Ovary (tissue), 9 donors: Measurements from ENCODE around the gene ENTPD8. TPM values are rescaled to one million over a fixed set of nuclear protein-coding genes. Genes with fewer than 3 reads are reported as not detected.

Source experiments
- DNase-seq, 5 donors: peaks; one replicate each; pipeline ENCODE4 v3.0.0-alpha.2; 2019 to 2020
- H3K27ac ChIP-seq, 2 donors: fragments of 200-600 bp; one replicate each; pipeline versions ENCODE4 v1.5.1 to v1.8.0; 2019 to 2022
- H3K27me3 ChIP-seq: fragments of 200-600 bp; one replicate; pipeline ENCODE4 v1.8.0; 2022
- H3K36me3 ChIP-seq: fragments of 200-600 bp; sonication (generic); one replicate; pipeline ENCODE4 v1.5.1; 2019
- H3K4me1 ChIP-seq: one replicate; pipeline ENCODE4 v1.8.1; 2013; ENCODE audit warnings: mild to moderate bottlenecking, moderate library complexity; ENCODE audit not compliant: insufficient read depth
- H3K4me3 ChIP-seq: fragments of 200-600 bp; sonication (generic); one replicate; pipeline ENCODE4 v1.5.1; 2017
- H3K9me3 ChIP-seq, 2 donors: fragments of 200-600 bp in 1 of 2; sonication (generic) in 1 of 2; one replicate each; pipeline versions ENCODE4 v1.5.1 to v1.8.1; 2013 to 2019; ENCODE audit warnings: mild to moderate bottlenecking in 1 of 2, moderate library complexity in 1 of 2
- EP300 ChIP-seq: sonication (generic); formaldehyde crosslinking; IDR thresholded peaks from one replicate; pipeline ENCODE4 v1.6.1; 2017; ENCODE audit warnings: antibody characterized with exemption
- POLR2A ChIP-seq: fragments of 450-650 bp; IDR thresholded peaks from one replicate; pipeline ENCODE4 v1.6.1; 2017; ENCODE audit warnings: antibody characterized with exemption, mild to moderate bottlenecking, moderate library complexity
- WGBS, 3 donors: extraction: QIAGEN DNeasy Blood & Tissue Kit in 1 of 3; methylation state at CpG; one replicate each; pipeline versions ENCODE4 v1.1.5 to v1.1.7; 2013 to 2017; 5-methylcytosine and 5-hydroxymethylcytosine counted together
- intact Hi-C, 4 donors: fragments of 100-400 bp; cut with DNase I; formaldehyde crosslinking; loops; one replicate each; pipeline versions ENCODE4 v1.11.0 to v1.15.1; 2022 to 2023
- polyA plus RNA-seq, 2 donors: library from polyadenylated mRNA; stranded (reverse); fragments of 200-250 nt in 1 of 2; fragments of 350-450 nt in 1 of 2; fragmentation: Illumina TruSeq in 1 of 2; extraction: RNeasy Lipid Tissue Mini Kit (QIAGEN cat#74804) in 1 of 2; gene quantifications; one replicate each; pipeline ENCODE4 v1.2.3, GENCODE V29; 2013 to 2014
- total RNA-seq, 7 donors: library from RNA; depleted of rRNA in 2 of 7; stranded (reverse); fragments of >200 nt in 2 of 7; fragmentation: NEBNext Ultra II Directional in 3 of 7; extraction: Animal tissue kit (Norgen Biotek cat#: 25700) in 3 of 7; gene quantifications; one replicate each; pipeline versions ENCODE4 v1.1.0 to v1.2.4, GENCODE V29; 2016 to 2023
- TF ChIP-seq, protein P1 (sequence below), 3 donors: fragments of 450-650 bp in 2 of 3; fragments of 200-600 bp in 1 of 3; IDR thresholded peaks; one replicate each; pipeline versions ENCODE4 v1.5.1 to v1.8.0; 2016 to 2022; ENCODE audit warnings: antibody characterized with exemption in 3 of 3, mild to moderate bottlenecking in 1 of 3
- donor health status: DM: no; HTN: no; CAD: no; lungs with moderate emphysema.
- donor health status: DM: no; HTN: no; CAD: no.
- donor health status: Bipolar disorder and iron deficiency.
- donor health status: DM: yes; HTN: yes; CAD: no.
- donor health status: DM: no; HTN: no; CAD: no.
- donor health status: DM: yes; HTN: yes; CAD: no.

The ENTPD8 gene
- total and polyA plus RNA-seq, 9 donors: 0.10 to 0.57 (median 0.17) TPM; not detected in 3

DNA sequence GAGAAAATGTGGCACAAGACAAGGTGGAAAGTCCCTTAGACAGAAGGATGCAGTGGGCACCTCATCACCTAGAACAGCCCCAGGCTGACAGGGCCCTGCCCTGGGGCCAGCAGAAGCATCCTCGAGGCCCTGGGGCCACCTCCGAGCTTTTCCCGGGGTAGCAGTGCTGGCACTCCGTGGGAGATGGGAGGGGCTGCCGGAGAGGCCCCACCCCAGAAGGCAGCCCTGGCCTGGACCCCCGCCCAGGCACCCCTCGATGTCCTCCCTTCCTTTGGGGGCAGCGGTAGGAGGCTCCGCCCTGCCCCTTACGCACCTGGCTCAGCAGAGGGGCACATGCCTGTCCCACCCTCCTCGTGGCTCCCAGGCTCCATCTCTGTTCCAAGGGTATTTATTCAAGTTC lies 35.7 kb upstream of the ENTPD8 start:
- no peak for TF ChIP-seq EP300
- Histone ChIP-seq H3K9me3 (no peaks in the 10 kb centered on the region), H3K27me3 (no peaks in the 10 kb centered on the region), H3K4me1 (peaks cover 1% of the 10 kb centered on the region), H3K27ac (no peak overlapping the region), H3K4me3 (no peak overlapping the region), H3K36me3 (no peaks in the 10 kb centered on the region)
- DNase-seq: peak in 1 of 5 donors; percentile 28
- intact Hi-C loops: no loop called here
- WGBS, 3 donors: 89 to 91% (median 91%) methylated on average over 9 to 11 of the region's 11 CpGs

DNA sequence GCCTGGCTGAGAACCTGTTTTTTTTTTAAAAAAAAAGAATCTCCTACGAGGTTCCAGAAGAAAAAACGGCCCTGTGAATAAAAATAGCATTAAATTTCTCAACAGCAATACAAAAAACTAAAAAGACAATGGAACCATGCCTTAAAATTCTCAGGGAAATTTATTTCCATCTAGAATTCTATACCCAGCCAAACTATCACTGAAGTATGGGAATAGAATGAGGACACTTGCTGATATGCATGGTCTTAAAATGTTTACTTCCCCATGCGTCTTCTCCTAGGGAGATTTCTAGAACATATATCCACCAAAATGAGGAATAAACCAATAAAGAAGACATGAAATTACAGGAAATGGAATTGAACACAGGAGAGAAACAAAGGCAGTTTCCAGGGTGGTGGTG lies 34.5 kb upstream of the ENTPD8 start:
- no peak for TF ChIP-seq POLR2A
- TF ChIP-seq EP300: no peak
- TF ChIP-seq, protein P1, sequence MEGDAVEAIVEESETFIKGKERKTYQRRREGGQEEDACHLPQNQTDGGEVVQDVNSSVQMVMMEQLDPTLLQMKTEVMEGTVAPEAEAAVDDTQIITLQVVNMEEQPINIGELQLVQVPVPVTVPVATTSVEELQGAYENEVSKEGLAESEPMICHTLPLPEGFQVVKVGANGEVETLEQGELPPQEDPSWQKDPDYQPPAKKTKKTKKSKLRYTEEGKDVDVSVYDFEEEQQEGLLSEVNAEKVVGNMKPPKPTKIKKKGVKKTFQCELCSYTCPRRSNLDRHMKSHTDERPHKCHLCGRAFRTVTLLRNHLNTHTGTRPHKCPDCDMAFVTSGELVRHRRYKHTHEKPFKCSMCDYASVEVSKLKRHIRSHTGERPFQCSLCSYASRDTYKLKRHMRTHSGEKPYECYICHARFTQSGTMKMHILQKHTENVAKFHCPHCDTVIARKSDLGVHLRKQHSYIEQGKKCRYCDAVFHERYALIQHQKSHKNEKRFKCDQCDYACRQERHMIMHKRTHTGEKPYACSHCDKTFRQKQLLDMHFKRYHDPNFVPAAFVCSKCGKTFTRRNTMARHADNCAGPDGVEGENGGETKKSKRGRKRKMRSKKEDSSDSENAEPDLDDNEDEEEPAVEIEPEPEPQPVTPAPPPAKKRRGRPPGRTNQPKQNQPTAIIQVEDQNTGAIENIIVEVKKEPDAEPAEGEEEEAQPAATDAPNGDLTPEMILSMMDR (IDR thresholded peaks at IDR 0.05): no peak
- no peaks in the 10 kb centered on the region for H3K9me3 ChIP-seq
- intact Hi-C loops: no loop called here
- no peaks in the 10 kb centered on the region for H3K36me3 ChIP-seq
- H3K27ac ChIP-seq: no peak overlapping the region
- DNase-seq: no peak
- WGBS, 3 donors: 83 to 94% (median 89%) methylated on average over 3 of the region's 3 CpGs
- no peak overlapping the region for H3K4me3 ChIP-seq
- peaks cover 1% of the 10 kb centered on the region for H3K4me1 ChIP-seq
- H3K27me3 ChIP-seq: no peaks in the 10 kb centered on the region

DNA sequence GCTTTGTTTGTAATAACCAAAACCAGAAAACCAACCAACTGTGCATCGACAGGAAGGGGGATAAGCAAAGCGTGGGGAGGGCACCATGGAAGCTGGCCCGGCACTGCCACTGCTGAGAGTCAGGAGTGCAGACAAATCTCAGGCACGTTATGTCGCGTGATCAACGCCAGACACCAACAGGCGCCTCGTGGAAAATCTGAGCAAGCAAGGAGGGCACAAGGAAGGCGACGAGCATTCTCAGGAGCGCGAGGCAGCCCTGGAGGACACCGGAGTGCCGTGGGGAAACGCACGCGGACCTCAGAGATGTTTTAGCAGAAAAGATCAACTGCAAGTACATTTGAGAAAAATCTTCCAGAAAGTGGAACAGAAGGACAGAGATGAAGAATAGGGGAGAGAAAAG lies 33.1 kb upstream of the ENTPD8 start:
- H3K27me3 ChIP-seq: no peaks in the 10 kb centered on the region
- TF ChIP-seq EP300 (no peak), POLR2A (no peak)
- TF ChIP-seq, protein P1 (IDR thresholded peaks at IDR 0.05): no peak
- no peak overlapping the region for H3K4me3 ChIP-seq
- DNase-seq: peak in 1 of 5 donors; percentile 23
- WGBS, 3 donors: 94 to 96% (median 95%) methylated on average over 18 of the region's 18 CpGs
- H3K9me3 ChIP-seq: no peaks in the 10 kb centered on the region
- H3K4me1 ChIP-seq: no peaks in the 10 kb centered on the region
- intact Hi-C loops: no loop called here
- H3K27ac ChIP-seq: no peak overlapping the region
- H3K36me3 ChIP-seq: no peaks in the 10 kb centered on the region

DNA sequence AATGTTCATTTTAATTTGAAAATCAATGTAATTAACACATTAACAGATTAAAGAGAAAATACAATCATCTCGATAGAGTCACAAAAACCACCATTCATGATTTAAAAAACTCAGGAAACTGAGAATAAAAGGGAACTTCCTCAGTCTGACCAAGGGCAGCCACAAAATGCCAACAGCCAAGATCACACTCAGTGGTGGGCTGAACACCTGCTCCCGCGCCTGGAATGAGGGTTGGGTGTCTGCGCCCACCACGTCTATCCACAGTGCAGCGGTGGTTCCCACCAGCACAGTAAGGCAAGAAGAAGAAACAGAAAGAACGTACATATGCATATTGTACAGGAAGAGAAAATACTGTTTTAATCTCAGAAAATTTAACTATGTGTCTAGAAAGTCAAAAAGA lies 29.6 kb upstream of the ENTPD8 start:
- Histone ChIP-seq H3K9me3 (no peaks in the 10 kb centered on the region), H3K27me3 (no peaks in the 10 kb centered on the region), H3K27ac (no peak overlapping the region), H3K4me1 (no peaks in the 10 kb centered on the region), H3K4me3 (no peak overlapping the region), H3K36me3 (no peaks in the 10 kb centered on the region)
- intact Hi-C loops: no loop called here
- WGBS, 3 donors: 78 to 90% (median 87%) methylated on average over 7 of the region's 7 CpGs
- DNase-seq: no peak
- TF ChIP-seq EP300 (no peak), POLR2A (no peak)
- TF ChIP-seq, protein P1 (IDR thresholded peaks at IDR 0.05): no peak

DNA sequence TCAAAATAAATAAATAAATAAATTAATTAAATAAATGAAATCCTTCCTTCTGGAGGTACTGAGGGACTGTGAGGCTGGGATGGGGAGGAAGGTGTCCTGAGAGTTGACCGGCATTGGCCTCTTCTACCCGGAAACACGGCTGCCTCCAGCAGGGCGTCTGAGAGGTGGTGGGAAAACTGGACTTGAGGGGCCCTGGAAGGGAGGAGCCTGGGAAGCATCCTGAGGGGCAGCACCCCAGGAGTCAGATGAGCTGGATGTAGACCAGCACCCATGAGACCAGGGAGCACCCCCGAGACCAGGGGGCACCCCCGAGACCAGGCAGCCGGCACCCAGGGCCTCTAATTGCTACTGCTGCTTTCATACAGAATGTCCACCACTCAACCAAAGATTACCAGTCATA lies 26.7 kb upstream of the ENTPD8 start:
- no peak overlapping the region for H3K27ac ChIP-seq
- intact Hi-C loops: no loop called here

More for the DNA sequence above, 26.7 kb upstream of the ENTPD8 start:
- no peaks in the 10 kb centered on the region for H3K27me3 ChIP-seq
- WGBS, 3 donors: 96 to 97% (median 97%) methylated on average over 7 of the region's 7 CpGs
- no peaks in the 10 kb centered on the region for H3K9me3 ChIP-seq
- no peak overlapping the region for H3K4me3 ChIP-seq
- DNase-seq: no peak
- no peaks in the 10 kb centered on the region for H3K36me3 ChIP-seq
- TF ChIP-seq, protein P1 (IDR thresholded peaks at IDR 0.05): no peak
- TF ChIP-seq EP300 (no peak), POLR2A (no peak)
- H3K4me1 ChIP-seq: no peaks in the 10 kb centered on the region
